NB4 (cell line): ENCODE results near the gene DBF4.
"Not testable (repeated sequence)": the region's sequence is repeated elsewhere in the genome, so short reads cannot be mapped to it uniquely, and the experiment has no call there.

Experiments used
- DNase-seq: peaks from one replicate; pipeline ENCODE4 v3.0.0; 2010; ENCODE audit warnings: low read depth
- H3K4me3 ChIP-seq: one replicate; pipeline ENCODE4 v1.5.1; 2011; ENCODE audit warnings: mild to moderate bottlenecking, low read depth, low read length, moderate library complexity
- MYC ChIP-seq: IDR thresholded peaks from 2 replicates; pipeline ENCODE4 v1.6.1; 2011; ENCODE audit warnings: low read depth, low read length
- POLR2A ChIP-seq: IDR thresholded peaks from 2 replicates; pipeline ENCODE4 v1.6.1; 2011; ENCODE audit warnings: mild to moderate bottlenecking; ENCODE audit not compliant: insufficient read length; ENCODE audit errors: extremely low read depth
- TF ChIP-seq, protein P1 (sequence below): IDR thresholded peaks from 2 replicates; pipeline ENCODE4 v1.6.1; 2011; ENCODE audit warnings: low read depth, low read length
- TF ChIP-seq, protein P2 (sequence below): IDR thresholded peaks from one replicate; pipeline ENCODE4 v1.5.1; 2012; ENCODE audit warnings: low read depth, low read length

Gene DBF4

DNA sequence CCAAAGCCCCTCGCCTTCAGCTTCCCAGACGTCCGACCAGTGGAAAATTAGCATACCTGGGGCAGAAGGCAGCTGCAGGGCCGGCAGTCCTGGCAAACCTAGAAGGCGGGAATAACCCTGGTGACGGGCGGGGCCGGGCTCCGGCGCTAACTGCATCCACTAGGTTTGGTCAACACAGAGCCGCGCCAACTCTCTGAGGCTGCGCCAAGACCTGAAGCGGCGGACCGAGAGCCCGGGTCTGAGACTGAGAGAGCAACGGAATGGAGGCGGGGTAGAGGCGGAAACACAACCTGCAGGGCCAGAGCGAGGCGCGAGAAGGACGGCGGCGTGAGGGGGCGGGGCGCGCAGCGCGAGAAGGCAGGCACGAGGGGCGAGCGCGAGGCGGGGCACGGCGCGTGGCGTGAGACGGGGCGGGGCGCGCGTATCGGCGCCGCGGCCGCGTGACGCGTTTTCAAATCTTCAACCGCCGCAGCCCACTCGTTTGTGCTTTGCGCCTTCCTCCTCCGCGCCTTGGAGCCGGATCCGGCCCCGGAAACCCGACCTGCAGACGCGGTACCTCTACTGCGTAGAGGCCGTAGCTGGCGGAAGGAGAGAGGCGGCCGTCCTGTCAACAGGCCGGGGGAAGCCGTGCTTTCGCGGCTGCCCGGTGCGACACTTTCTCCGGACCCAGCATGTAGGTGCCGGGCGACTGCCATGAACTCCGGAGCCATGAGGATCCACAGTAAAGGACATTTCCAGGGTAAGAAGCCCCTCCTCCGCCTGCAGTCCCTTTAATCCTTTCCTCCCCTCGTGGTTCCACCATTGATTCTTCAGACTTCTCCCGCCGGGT lies at the start of gene DBF4, which contains the start of gene SLC25A40:
Gene DBF4, plus strand, starts transcription at position 454 of the 829 bp plus-strand sequence. Its CDS starts 240 bp downstream, at position 694.
Gene SLC25A40, minus strand, starts transcription at position 321 of the 829 bp plus-strand sequence. CDS start 17,633 bp downstream, outside the sequence.
- peak within 1 kb of the TSS; percentile 93 for H3K4me3 ChIP-seq
- DNase-seq = peak; percentile 99
- TF ChIP-seq, protein P1, sequence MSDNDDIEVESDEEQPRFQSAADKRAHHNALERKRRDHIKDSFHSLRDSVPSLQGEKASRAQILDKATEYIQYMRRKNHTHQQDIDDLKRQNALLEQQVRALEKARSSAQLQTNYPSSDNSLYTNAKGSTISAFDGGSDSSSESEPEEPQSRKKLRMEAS = peak; percentile 86
- TF ChIP-seq MYC (peak; percentile 95), POLR2A (peak; percentile 67)
- TF ChIP-seq, protein P2, sequence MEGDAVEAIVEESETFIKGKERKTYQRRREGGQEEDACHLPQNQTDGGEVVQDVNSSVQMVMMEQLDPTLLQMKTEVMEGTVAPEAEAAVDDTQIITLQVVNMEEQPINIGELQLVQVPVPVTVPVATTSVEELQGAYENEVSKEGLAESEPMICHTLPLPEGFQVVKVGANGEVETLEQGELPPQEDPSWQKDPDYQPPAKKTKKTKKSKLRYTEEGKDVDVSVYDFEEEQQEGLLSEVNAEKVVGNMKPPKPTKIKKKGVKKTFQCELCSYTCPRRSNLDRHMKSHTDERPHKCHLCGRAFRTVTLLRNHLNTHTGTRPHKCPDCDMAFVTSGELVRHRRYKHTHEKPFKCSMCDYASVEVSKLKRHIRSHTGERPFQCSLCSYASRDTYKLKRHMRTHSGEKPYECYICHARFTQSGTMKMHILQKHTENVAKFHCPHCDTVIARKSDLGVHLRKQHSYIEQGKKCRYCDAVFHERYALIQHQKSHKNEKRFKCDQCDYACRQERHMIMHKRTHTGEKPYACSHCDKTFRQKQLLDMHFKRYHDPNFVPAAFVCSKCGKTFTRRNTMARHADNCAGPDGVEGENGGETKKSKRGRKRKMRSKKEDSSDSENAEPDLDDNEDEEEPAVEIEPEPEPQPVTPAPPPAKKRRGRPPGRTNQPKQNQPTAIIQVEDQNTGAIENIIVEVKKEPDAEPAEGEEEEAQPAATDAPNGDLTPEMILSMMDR = no peak

- DNase-seq, H3K4me3 ChIP-seq: not testable (repeated sequence)
Observed at GRCh38 chr7:87828383-87828782, 47.9 kb upstream of the DBF4 start.

DNA sequence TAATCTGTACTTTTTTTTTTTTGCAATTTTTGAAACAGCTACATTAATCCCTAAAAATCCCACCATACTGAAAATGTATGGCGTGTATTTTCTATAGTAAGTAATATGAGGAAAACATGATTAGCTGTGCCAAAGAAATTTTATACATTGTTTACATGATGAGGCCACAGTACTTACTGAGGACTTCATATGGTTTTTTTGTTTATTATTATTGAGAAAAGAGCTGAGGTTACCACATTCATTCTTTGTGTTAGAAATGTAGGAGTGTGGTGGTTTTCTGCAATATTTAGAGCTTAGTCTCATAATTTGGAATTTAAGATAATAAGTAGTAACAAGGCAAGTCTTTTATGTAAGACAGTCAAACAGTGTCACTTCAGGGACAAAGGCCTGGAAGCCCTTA lies 45.2 kb upstream of the DBF4 start:
- DNase-seq = no peak
- no peak overlapping the region for H3K4me3 ChIP-seq
- TF ChIP-seq POLR2A = no peak
- TF ChIP-seq, protein P1 = no peak
- TF ChIP-seq, protein P2 = no peak
- no peak for TF ChIP-seq MYC

GRCh38 chr7:87833130-87833529 lies 43.2 kb upstream of the DBF4 start:
- H3K4me3 ChIP-seq = no peak overlapping the region
- DNase-seq = no peak
- TF ChIP-seq POLR2A (no peak), MYC (no peak)
- TF ChIP-seq, protein P1 = no peak
- TF ChIP-seq, protein P2 = no peak

DNA sequence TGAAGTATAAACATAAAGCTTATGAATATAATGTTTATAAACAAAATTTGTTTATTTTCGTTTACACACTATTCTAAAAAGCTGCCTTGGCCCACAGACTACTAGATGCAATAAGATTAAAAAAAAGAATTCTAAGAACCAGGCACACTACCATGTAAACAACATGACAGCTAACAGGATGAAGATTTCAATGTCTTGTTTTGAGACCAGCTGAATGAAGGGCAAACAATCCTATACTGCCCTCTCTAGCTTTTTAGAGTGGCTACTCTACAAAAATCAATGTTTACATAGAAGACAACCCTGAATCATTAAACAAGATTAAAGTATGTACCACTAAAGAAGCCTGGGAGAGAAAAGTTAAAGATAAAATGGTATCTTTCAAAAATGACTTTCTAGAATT lies 38.7 kb upstream of the DBF4 start:
- no peak overlapping the region for H3K4me3 ChIP-seq
- TF ChIP-seq POLR2A (no peak), MYC (no peak)
- TF ChIP-seq, protein P1 = no peak
- TF ChIP-seq, protein P2 = no peak
- DNase-seq = no peak

GRCh38 chr7:87850836-87851593 lies 25.3 kb upstream of the DBF4 start:
- no peak overlapping the region for H3K4me3 ChIP-seq
- no peak for TF ChIP-seq MYC
- TF ChIP-seq, protein P2 = no peak
- TF ChIP-seq, protein P1 = no peak
- no peak for TF ChIP-seq POLR2A
- no peak for DNase-seq
